ENCODE data around the gene FAM76A. TPM values are rescaled to one million over a fixed set of nuclear protein-coding genes. Genes with fewer than 3 reads are reported as not detected.
A peak's percentile ranks its signal among the peaks of the same experiment; 100 is the strongest.

Gene FAM76A
- total and polyA plus RNA-seq, 9 of the 15 experiments (the other 6 are each of a cell fraction or from before 2014, with no cell fraction given): 9.5 to 14.6 (median 11.4) TPM

DNA sequence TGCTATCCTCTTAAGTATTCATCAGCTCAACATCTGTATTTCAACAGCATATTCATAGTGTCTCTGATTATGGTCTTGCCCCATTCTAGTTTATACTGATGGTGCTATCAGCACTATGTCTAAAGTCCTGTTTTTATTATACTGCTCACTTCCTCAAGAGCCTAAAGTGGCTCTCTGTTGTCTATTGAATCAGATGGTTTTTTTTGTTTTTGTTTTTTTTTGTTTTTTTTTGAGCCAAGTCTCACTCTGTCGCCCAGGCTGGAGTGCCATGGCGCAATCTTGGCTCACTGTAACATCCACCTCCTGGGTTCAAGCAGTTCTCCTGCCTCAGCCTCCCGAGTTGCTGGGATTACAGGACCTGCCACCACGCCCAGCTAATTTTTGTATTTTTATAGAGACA lies 53.4 kb downstream of the FAM76A start:
- 0 out of 2 replicates have a peak, but pooled peaks have one; percentile 26 for TF ChIP-seq ZNF431 (CRISPR knock-in tag; IDR thresholded peaks at IDR 0.05)
- TF ChIP-seq NFXL1 (CRISPR knock-in tag; IDR thresholded peaks at IDR 0.05): no peak
- TF ChIP-seq CEBPB (tag; IDR thresholded peaks at IDR 0.05): peak; percentile 23; the same call in 1 of the 2 replicates
- ATAC-seq: no peak
- no peak for FAIRE-seq
- in situ Hi-C loops (cut with MboI) (no loop called here), intact Hi-C loops (cut with micrococcal nuclease) (no loop called here)
- H3K4me3 ChIP-seq: no peak overlapping the region
- H3K36me3 ChIP-seq (ENCODE audit: control insufficient read depth, insufficient read depth, low read length): peaks cover 9% of the 10 kb centered on the region; the same call in 1 of the 3 replicates
- H3K27ac ChIP-seq (ENCODE audit: extremely low read depth, low read depth, low read length): no peak overlapping the region
- no TSS peak for BruUV-seq (replicated peaks)
- H3K79me2 ChIP-seq (ENCODE audit: control insufficient read depth, insufficient read depth, low read length): peaks cover 33% of the 10 kb centered on the region
- CTCF ChIA-PET (ENCODE audit: low intra/inter-chr PET ratio): no interaction called here
- H3K4me2 ChIP-seq (ENCODE audit: insufficient read depth, low read length): no peak overlapping the region
- H3K9me3 ChIP-seq (replicated peaks; ENCODE audit: control insufficient read depth, insufficient read depth, low read depth, low read length): no peaks in the 10 kb centered on the region
- H3K27me3 ChIP-seq (ENCODE audit: control insufficient read depth in 2 of 2, insufficient read depth in 2 of 2, low read length in 2 of 2): no peaks in the 10 kb centered on the region
- POLR2A ChIA-PET: interaction anchor here (1.0 kb wide), 1 partner anchor 27 kb away, joined by 3 read pairs; no protein-coding TSS in a partner anchor
- 98% methylated on average over 4 of the region's 4 CpGs for WGBS (ENCODE audit: insufficient coverage, low coverage, missing lambda C conversion rate)
- H3K4me1 ChIP-seq (replicated peaks in 1 of 2; ENCODE audit: control insufficient read depth in 2 of 2, insufficient read depth in 2 of 2, low read length in 2 of 2): peaks cover 11 to 18% of the 10 kb centered on the region in 2 experiments; a peak in 4 of 5 replicates
- no peaks in the 10 kb centered on the region for H3K9me1 ChIP-seq (ENCODE audit: control insufficient read depth, insufficient read depth, low read length)
- H3K9ac ChIP-seq (ENCODE audit: insufficient read depth in 1 of 2, low read depth in 2 of 2, low read length in 2 of 2): no peak overlapping the region; a peak in 1 of 4 replicates
- no peak for DNase-seq (ENCODE audit: extremely low read depth in 1 of 4, low spot score in 3 of 4)
- H4K20me1 ChIP-seq (replicated peaks; ENCODE audit: control insufficient read depth, insufficient read depth, low read length): no peaks in the 10 kb centered on the region
- H2AFZ ChIP-seq (ENCODE audit: low read depth, low read length): no peak overlapping the region

DNA sequence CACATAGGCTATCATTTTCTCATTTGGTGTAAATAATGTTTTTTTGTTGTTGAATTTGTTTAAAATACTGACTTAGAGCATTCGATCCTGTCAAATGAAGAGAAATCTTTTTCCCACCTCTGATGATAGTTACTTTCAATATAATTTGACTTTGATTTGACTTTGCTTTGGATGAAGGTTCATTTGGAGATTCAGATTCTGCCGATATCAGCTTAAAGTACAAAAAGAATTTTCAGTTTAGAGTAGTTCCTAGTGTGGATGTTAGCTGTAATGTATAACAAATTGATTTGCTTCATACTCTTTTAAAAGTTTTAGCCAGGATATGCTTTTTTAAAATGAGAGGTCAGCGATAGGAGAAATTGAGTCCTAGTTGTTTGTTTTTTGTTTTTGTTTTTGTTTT lies 57.2 kb downstream of the FAM76A start:
- Histone ChIP-seq H2AFZ (ENCODE audit: low read depth, low read length) (no peak overlapping the region), H3K4me3 (no peak overlapping the region), H3K9me1 (ENCODE audit: control insufficient read depth, insufficient read depth, low read length) (peaks cover 5% of the 10 kb centered on the region), H3K27ac (ENCODE audit: extremely low read depth, low read depth, low read length) (no peak overlapping the region), H3K9ac (ENCODE audit: insufficient read depth in 1 of 2, low read depth in 2 of 2, low read length in 2 of 2) (no peak overlapping the region), H4K20me1 (replicated peaks; ENCODE audit: control insufficient read depth, insufficient read depth, low read length) (peaks cover 6% of the 10 kb centered on the region; the same call in 1 of the 2 replicates), H3K4me2 (ENCODE audit: insufficient read depth, low read length) (no peak overlapping the region), H3K27me3 (ENCODE audit: control insufficient read depth in 2 of 2, insufficient read depth in 2 of 2, low read length in 2 of 2) (no peaks in the 10 kb centered on the region), H3K36me3 (ENCODE audit: control insufficient read depth, insufficient read depth, low read length) (no peaks in the 10 kb centered on the region), H3K4me1 (replicated peaks in 1 of 2; ENCODE audit: control insufficient read depth in 2 of 2, insufficient read depth in 2 of 2, low read length in 2 of 2) (peaks cover 25 to 27% of the 10 kb centered on the region in 2 experiments), H3K79me2 (ENCODE audit: control insufficient read depth, insufficient read depth, low read length) (peaks cover 30% of the 10 kb centered on the region), H3K9me3 (replicated peaks; ENCODE audit: control insufficient read depth, insufficient read depth, low read depth, low read length) (no peaks in the 10 kb centered on the region)
- intact Hi-C loops (cut with micrococcal nuclease): no loop called here
- DNase-seq (ENCODE audit: extremely low read depth in 1 of 4, low spot score in 3 of 4) (no peak), ATAC-seq (no peak), FAIRE-seq (no peak)
- POLR2A ChIA-PET: interaction anchor here (3.7 kb wide), 1 partner anchor 9 kb away, joined by 25 read pairs; the partner anchor contains the start of gene STX12
- TF ChIP-seq MTA3 (IDR thresholded peaks at IDR 0.05; ENCODE audit: borderline replicate concordance) (no peak), KDM5B (IDR thresholded peaks at IDR 0.05; ENCODE audit: insufficient replicate concordance, low read depth, low read length) (no peak), SPI1 (IDR thresholded peaks at IDR 0.05; ENCODE audit: borderline replicate concordance, low read depth, low read length) (no peak), SIX5 (IDR thresholded peaks at IDR 0.05; ENCODE audit: borderline replicate concordance in 1 of 2, insufficient read depth in 1 of 2, low read depth in 1 of 2, low read length in 2 of 2) (no peak), POLR2G (IDR thresholded peaks at IDR 0.05; ENCODE audit: low read depth, low read length) (no peak), SREBF1 (IDR thresholded peaks at IDR 0.05; ENCODE audit: borderline replicate concordance, low read depth, low read length) (no peak), RB1 (IDR thresholded peaks at IDR 0.05; ENCODE audit: low read depth) (no peak), XRCC3 (IDR thresholded peaks at IDR 0.05) (no peak), ZNF316 (IDR thresholded peaks at IDR 0.05) (peak; percentile 67), ZNF76 (CRISPR knock-in tag; IDR thresholded peaks at IDR 0.05; ENCODE audit: borderline replicate concordance) (no peak), MAFF (IDR thresholded peaks at IDR 0.05; ENCODE audit: low read length) (peak; percentile 28; the same call in 1 of the 2 replicates), MAFK (IDR thresholded peaks at IDR 0.05; ENCODE audit: low read length) (peak; percentile 15; the same call in 1 of the 2 replicates), C11orf30 (IDR thresholded peaks at IDR 0.05; ENCODE audit: low read depth) (peak; percentile 47)
- TF ChIP-seq, protein P1, sequence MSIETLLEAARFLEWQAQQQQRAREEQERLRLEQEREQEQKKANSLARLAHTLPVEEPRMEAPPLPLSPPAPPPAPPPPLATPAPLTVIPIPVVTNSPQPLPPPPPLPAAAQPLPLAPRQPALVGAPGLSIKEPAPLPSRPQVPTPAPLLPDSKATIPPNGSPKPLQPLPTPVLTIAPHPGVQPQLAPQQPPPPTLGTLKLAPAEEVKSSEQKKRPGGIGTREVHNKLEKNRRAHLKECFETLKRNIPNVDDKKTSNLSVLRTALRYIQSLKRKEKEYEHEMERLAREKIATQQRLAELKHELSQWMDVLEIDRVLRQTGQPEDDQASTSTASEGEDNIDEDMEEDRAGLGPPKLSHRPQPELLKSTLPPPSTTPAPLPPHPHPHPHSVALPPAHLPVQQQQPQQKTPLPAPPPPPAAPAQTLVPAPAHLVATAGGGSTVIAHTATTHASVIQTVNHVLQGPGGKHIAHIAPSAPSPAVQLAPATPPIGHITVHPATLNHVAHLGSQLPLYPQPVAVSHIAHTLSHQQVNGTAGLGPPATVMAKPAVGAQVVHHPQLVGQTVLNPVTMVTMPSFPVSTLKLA (conservative IDR thresholded peaks at IDR 0.05): no peak
- no TSS peak for BruUV-seq (replicated peaks)
- in situ Hi-C loops (cut with MboI): no loop called here
- 92% methylated on average over 3 of the region's 3 CpGs for WGBS (ENCODE audit: insufficient coverage, low coverage, missing lambda C conversion rate)
- CTCF ChIA-PET (ENCODE audit: low intra/inter-chr PET ratio): no interaction called here

Measured in K562 (cell line).